Measurements from ENCODE around the gene MAPK1.
A peak's percentile ranks its signal among the peaks of the same experiment; 100 is the strongest.
"Not testable (repeated sequence)": the region's sequence is repeated elsewhere in the genome, so short reads cannot be mapped to it uniquely, and the experiment has no call there.

Gene MAPK1

DNA sequence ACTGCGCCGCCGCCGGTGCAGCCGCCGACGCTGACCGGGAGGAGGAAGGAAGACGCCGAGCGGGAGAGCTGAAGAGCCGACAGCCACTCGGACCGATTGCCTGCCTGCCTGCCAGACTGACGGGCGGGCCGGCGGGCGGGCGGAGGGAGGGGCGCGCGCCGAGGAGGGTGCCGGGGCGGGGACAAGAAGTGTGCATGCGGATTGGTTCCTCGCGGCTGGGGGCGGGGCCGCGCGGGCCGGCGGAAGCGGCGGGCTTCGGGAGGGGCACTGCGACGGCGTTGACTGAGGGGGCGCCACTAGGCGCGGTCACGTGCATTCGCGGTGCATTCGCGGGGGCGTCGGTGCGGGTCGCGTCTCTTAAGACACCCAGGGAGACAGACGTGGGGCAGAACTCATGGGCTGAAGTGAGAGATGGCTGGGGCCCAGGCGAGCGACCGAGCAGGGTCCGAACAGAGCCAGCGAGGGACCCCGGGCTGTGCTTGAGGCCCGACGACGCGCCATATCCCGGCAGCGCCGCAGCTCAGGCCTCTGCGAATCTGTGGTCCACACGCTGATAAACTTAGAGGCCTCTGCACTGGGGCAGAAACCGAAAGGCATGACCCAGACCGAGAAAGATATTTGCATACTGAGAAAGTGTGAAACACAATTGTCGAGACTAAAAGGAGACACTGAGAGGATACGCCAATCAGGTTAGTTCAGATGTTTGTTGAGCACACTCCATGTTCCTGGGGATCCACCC, at the start of gene MAPK1:
TSS of gene MAPK1 (minus strand) at position 118 of the 739 bp plus-strand sequence. CDS start 205 bp downstream, outside the sequence.
- DNase-seq (ENCODE audit: low read depth, low spot score) = no peak
- H3K36me3 ChIP-seq (ENCODE audit: insufficient read depth, low read length) = 0 out of 2 replicates have a peak, but pooled peaks cover 3% of the 10 kb centered on the region
- peak within 1 kb of the TSS; percentile 89 for H3K4me3 ChIP-seq
- no peaks in the 10 kb centered on the region for H3K9me3 ChIP-seq (ENCODE audit: low read depth, low read length)
- TF ChIP-seq EZH2 (IDR thresholded peaks at IDR 0.05) (no peak), POLR2AphosphoS5 (IDR thresholded peaks at IDR 0.05; ENCODE audit: borderline replicate concordance, low read depth, low read length) (peak; percentile 87)
- H3K9ac ChIP-seq (ENCODE audit: insufficient read length) = peak within 1 kb of the TSS; percentile 88
- H3K27ac ChIP-seq = no peak within 1 kb of the TSS

GRCh38 chr22:21916309-21916918, 49.0 kb upstream of the MAPK1 start:
- Histone ChIP-seq H3K9me3 (ENCODE audit: low read depth, low read length) (no peaks in the 10 kb centered on the region), H3K27ac (no peak overlapping the region), H3K4me3 (no peak overlapping the region), H3K36me3 (ENCODE audit: insufficient read depth, low read length) (no peaks in the 10 kb centered on the region), H3K9ac (ENCODE audit: insufficient read length) (no peak overlapping the region)
- DNase-seq (ENCODE audit: low read depth, low spot score) = no peak
- TF ChIP-seq POLR2AphosphoS5 (IDR thresholded peaks at IDR 0.05; ENCODE audit: borderline replicate concordance, low read depth, low read length) = no peak
- no peak for TF ChIP-seq FOXP2 (optimal IDR thresholded peaks at IDR 0.05; ENCODE audit: control extremely low read depth, extremely low read length, insufficient read depth)

GRCh38 chr22:21915624-21916308, 48.3 kb upstream of the MAPK1 start:
- Histone ChIP-seq H3K36me3 (ENCODE audit: insufficient read depth, low read length) (no peaks in the 10 kb centered on the region), H3K4me3 (no peak overlapping the region), H3K9me3 (ENCODE audit: low read depth, low read length) (no peaks in the 10 kb centered on the region), H3K27ac (no peak overlapping the region), H3K9ac (ENCODE audit: insufficient read length) (no peak overlapping the region)
- TF ChIP-seq EZH2 (IDR thresholded peaks at IDR 0.05) (no peak), POLR2AphosphoS5 (IDR thresholded peaks at IDR 0.05; ENCODE audit: borderline replicate concordance, low read depth, low read length) (no peak), FOXP2 (optimal IDR thresholded peaks at IDR 0.05; ENCODE audit: control extremely low read depth, extremely low read length, insufficient read depth) (no peak)
- no peak for DNase-seq (ENCODE audit: low read depth, low spot score)

- H3K4me3 ChIP-seq; H3K9ac ChIP-seq (ENCODE audit: insufficient read length); H3K9me3 ChIP-seq (ENCODE audit: low read depth, low read length); H3K27ac ChIP-seq; DNase-seq (ENCODE audit: low read depth, low spot score); H3K36me3 ChIP-seq (ENCODE audit: insufficient read depth, low read length): not testable (repeated sequence)
Observed at GRCh38 chr22:21914033-21914642, 46.7 kb upstream of the MAPK1 start.

GRCh38 chr22:21910367-21910766, 42.9 kb upstream of the MAPK1 start:
- H3K9me3 ChIP-seq (ENCODE audit: low read depth, low read length); H3K4me3 ChIP-seq; H3K27ac ChIP-seq; H3K9ac ChIP-seq (ENCODE audit: insufficient read length); DNase-seq (ENCODE audit: low read depth, low spot score); H3K36me3 ChIP-seq (ENCODE audit: insufficient read depth, low read length): not testable (repeated sequence)

DNA sequence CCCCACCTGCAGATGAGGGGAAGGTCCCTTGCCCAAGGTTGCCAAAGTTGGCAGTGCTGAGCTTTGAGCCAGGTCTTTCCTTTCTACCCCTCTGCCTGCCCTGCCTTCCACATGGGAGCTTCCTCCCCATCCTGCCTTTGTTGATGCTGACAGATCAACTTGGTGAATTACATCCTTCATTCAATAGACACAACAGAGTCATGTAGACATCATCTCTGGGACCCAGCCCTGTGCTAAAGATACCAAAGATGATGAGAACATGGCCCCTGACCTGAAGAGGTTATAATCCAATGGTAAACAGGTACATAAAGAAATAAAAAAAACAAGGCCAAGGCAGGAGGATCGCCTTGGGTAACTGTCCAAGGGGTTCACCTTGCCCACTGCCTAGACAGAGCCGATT, 42.4 kb upstream of the MAPK1 start:
- Histone ChIP-seq H3K9me3 (ENCODE audit: low read depth, low read length) (no peaks in the 10 kb centered on the region), H3K36me3 (ENCODE audit: insufficient read depth, low read length) (no peaks in the 10 kb centered on the region), H3K27ac (no peak overlapping the region), H3K4me3 (no peak overlapping the region), H3K9ac (ENCODE audit: insufficient read length) (no peak overlapping the region)
- DNase-seq (ENCODE audit: low read depth, low spot score) = no peak
- TF ChIP-seq POLR2AphosphoS5 (IDR thresholded peaks at IDR 0.05; ENCODE audit: borderline replicate concordance, low read depth, low read length) (no peak), FOXP2 (optimal IDR thresholded peaks at IDR 0.05; ENCODE audit: control extremely low read depth, extremely low read length, insufficient read depth) (no peak), EZH2 (IDR thresholded peaks at IDR 0.05) (no peak)

GRCh38 chr22:21907638-21908522, 40.4 kb upstream of the MAPK1 start:
- no peaks in the 10 kb centered on the region for H3K9me3 ChIP-seq (ENCODE audit: low read depth, low read length)
- no peak overlapping the region for H3K4me3 ChIP-seq
- no peaks in the 10 kb centered on the region for H3K36me3 ChIP-seq (ENCODE audit: insufficient read depth, low read length)
- TF ChIP-seq POLR2AphosphoS5 (IDR thresholded peaks at IDR 0.05; ENCODE audit: borderline replicate concordance, low read depth, low read length) (no peak), EZH2 (IDR thresholded peaks at IDR 0.05) (no peak), FOXP2 (optimal IDR thresholded peaks at IDR 0.05; ENCODE audit: control extremely low read depth, extremely low read length, insufficient read depth) (no peak)
- no peak for DNase-seq (ENCODE audit: low read depth, low spot score)
- H3K27ac ChIP-seq = no peak overlapping the region
- no peak overlapping the region for H3K9ac ChIP-seq (ENCODE audit: insufficient read length)

DNA sequence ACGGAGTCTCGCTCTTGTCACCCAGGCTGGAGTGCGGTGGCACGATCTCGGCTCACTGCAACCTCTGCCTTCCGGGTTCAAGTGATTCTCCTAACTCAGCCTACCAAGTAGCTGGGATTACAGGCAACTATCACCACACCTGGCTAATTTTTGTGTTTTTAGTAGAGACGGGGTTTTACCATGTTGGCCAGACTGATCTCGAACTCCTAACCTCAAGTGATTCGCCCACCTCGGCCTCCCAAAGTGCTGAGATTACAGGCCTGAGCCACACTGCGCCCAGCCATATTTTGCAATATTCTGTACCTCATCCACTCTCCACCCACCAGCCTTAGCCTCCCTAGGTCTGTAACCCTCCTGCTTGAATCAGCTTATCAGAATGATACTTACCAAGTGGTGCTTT, 37.8 kb upstream of the MAPK1 start:
- not testable (repeated sequence) for H3K36me3 ChIP-seq (ENCODE audit: insufficient read depth, low read length); DNase-seq (ENCODE audit: low read depth, low spot score); H3K9me3 ChIP-seq (ENCODE audit: low read depth, low read length); H3K9ac ChIP-seq (ENCODE audit: insufficient read length); H3K27ac ChIP-seq; H3K4me3 ChIP-seq

Data from SK-N-MC (cell line).